Medulla oblongata (tissue), 1 donor: ENCODE measurements around the gene KLHL3.
"Not testable (repeated sequence)": the region's sequence is repeated elsewhere in the genome, so short reads cannot be mapped to it uniquely, and the experiment has no call there.

Experiments
- DNase-seq: peaks from one replicate; pipeline ENCODE4 v3.0.0-alpha.2; 2015; ENCODE audit errors: extremely low spot score

The KLHL3 gene

GRCh38 chr5:137735555-137736284, at the start of gene KLHL3:
Gene KLHL3 (minus strand): TSS chr5:137736089. CDS start chr5:137735646, 443 bp downstream.
- peak; percentile 11 for DNase-seq

GRCh38 chr5:137782984-137783536, 47.2 kb upstream of the KLHL3 start:
- peak; percentile 31 for DNase-seq

GRCh38 chr5:137782055-137782454, 46.2 kb upstream of the KLHL3 start:
- DNase-seq, result no peak

GRCh38 chr5:137778772-137779564, 43.1 kb upstream of the KLHL3 start:
- peak; percentile 79 for DNase-seq

GRCh38 chr5:137767937-137768336, 32.0 kb upstream of the KLHL3 start:
- not testable (repeated sequence) for DNase-seq

GRCh38 chr5:137761566-137761965, 25.7 kb upstream of the KLHL3 start:
- no peak for DNase-seq

- DNase-seq, result no peak
These were observed 25.0 kb upstream of the KLHL3 start for GRCh38 chr5:137760719-137761516.

- DNase-seq, result no peak
These were observed 24.4 kb upstream of the KLHL3 start for GRCh38 chr5:137760294-137760693.

- DNase-seq, result no peak
These were observed 22.9 kb upstream of the KLHL3 start for GRCh38 chr5:137758715-137759306.

GRCh38 chr5:137758121-137758520, 22.2 kb upstream of the KLHL3 start:
- no peak for DNase-seq

- DNase-seq, result no peak
These were observed 21.7 kb upstream of the KLHL3 start for GRCh38 chr5:137757634-137758033.

GRCh38 chr5:137754961-137755762, 19.3 kb upstream of the KLHL3 start:
- no peak for DNase-seq

GRCh38 chr5:137754188-137754960, 18.5 kb upstream of the KLHL3 start, which contains the start of gene HNRNPA0:
Gene HNRNPA0 (minus strand): TSS chr5:137754363. CDS start chr5:137754066, 297 bp downstream.
- peak; percentile 98 for DNase-seq

- DNase-seq, result no peak
These were observed 17.9 kb upstream of the KLHL3 start for GRCh38 chr5:137753691-137754187.

GRCh38 chr5:137752905-137753690, 17.2 kb upstream of the KLHL3 start:
- peak; percentile 29 for DNase-seq

GRCh38 chr5:137751869-137752491, 16.1 kb upstream of the KLHL3 start:
- DNase-seq, result peak; percentile 87

- DNase-seq, result no peak
These were observed 14.5 kb upstream of the KLHL3 start for GRCh38 chr5:137750436-137750835.

GRCh38 chr5:137747848-137748247, 12.0 kb upstream of the KLHL3 start:
- no peak for DNase-seq
